NCI-H1105 (cell line): ENCODE measurements around the gene MCEMP1.
A peak's percentile ranks its signal among the peaks of the same experiment; 100 is the strongest.

Source experiments
- DNase-seq: peaks from one replicate; lab custom pipeline; 2025; lab: John Stamatoyannopoulos, UW

MCEMP1 gene, protein sequence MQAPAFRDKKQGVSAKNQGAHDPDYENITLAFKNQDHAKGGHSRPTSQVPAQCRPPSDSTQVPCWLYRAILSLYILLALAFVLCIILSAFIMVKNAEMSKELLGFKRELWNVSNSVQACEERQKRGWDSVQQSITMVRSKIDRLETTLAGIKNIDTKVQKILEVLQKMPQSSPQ

GRCh38 chr19:7676854-7677253 lies at the start of gene MCEMP1:
Gene MCEMP1, plus strand, starts transcription at chr19:7677090. Its CDS starts 31 bp downstream, at chr19:7677121.
- DNase-seq: no peak

DNA sequence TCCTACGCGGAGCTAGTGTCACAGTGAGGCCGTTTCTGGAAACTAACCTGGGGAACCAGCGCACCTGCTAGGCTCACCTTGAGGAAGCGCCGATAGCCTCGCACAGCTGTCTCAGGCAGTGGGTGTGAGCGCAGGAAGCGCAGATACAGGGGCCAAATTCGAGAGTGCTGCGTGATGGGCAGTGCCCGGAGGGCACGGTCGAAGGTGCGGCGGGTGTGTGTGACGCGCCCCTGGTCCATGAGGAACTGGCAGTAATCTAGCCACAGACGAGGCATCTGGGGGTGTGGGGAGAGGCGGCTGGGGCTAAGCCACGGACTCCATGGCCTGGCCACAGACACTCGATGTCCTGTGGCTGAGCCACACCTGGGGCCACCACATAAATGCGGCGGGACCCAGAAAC lies 49.7 kb upstream of the MCEMP1 start:
- DNase-seq: no peak

- no peak for DNase-seq
These were observed 48.1 kb upstream of the MCEMP1 start for GRCh38 chr19:7628589-7629311.

DNA sequence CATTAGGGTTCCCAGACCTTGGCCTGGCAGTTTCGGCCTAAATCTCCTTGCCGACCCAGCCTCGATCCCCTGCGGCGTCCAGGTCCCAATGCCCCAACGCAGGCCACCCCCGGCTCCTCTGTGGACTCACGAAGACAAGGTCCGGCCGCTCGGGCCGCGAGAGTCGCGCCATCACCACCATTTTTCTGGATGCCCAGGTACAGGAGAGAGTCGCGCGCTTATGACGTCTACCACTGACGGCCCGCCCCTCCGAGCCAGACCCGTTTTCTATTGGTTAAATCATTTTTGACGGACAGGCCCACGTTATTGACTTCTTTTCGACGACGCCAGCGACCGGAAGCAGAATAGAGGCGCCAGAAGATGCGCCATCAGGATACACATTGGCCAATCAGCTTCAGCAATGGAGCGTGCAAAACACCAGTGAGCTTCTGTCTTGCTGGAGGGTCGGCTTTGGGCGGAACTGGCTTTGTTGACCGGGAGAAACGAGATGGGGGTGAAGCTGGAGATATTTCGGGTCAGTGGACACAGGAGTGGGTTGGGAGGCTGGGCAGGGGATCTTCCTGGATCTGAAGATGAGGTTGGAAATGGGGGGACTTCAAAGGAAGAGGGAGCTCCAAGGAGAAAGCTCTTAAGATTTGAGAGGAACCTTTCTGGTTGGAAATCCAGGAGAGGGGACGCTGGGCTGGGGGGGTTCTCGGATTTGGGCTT lies 47.4 kb upstream of the MCEMP1 start, which contains the start of the genes PET100 and XAB2:
TSS of gene PET100 (plus strand) at position 447 of the 708 bp plus-strand sequence. CDS start at position 488, 41 bp downstream.
TSS of gene XAB2 (minus strand) at position 199 of the 708 bp plus-strand sequence. CDS start at position 181, 18 bp downstream.
- peak; percentile 97 for DNase-seq

GRCh38 chr19:7631577-7631976 lies 45.3 kb upstream of the MCEMP1 start:
- no peak for DNase-seq

DNA sequence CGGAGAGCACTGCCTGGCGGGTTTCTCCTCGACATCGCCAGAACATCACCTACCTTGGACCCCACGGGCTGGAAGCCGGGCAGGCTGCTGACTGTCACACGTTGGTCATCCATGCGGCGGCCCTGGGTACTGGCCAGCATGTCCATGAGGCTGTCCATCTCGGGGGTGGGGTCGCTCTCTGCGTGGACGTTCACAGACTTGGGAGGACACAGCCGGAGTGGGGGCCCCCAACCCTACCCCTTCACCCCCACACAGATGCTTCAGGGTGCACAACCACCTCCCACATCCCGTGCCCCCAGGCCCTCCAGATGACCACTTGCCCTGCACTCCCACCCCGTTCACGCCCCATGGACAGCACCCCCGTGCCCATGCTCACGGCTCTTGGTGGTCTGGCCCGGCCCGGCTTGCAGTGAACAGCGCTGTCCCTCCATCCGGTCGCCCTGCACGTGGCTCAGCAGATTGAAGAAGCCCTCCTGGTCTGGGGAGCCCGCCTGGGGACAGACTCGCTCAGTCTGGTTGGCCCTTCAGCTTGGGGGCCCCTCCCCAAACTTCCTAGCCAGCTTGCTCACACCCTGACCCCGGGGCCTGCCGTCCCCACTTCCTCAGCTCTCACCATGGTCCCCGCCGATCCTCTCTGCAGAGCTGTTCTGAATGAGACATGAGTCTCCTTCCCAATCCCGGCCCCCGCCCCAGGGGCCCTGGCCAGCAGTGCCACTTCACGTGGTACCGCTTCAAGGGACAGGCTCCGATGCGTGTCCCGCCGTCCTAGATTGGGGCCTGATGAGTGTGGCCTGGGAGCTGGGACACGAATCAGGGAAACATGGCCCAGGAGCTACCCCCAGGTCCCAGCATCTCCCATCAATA lies 44.3 kb upstream of the MCEMP1 start:
- no peak for DNase-seq

DNA sequence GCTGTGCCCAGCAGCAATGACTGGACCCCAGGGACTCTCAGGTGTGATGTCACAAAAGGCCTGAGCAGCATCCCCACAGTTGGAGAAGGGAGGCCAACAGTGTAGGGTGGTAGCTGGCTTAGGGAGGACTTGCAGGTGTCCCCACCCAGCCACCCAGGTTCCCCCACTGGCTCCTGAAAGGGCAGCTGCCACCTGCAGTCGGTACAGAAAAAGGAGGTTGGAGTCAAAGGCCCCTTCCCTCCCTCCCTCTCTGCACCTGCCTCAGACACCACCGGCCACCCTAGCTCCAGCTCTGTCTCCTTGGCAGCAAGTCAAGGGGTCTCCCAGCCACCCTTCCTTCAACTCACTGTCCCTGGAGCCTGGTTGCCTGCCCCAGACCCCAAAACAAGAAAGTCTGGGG lies 43.2 kb upstream of the MCEMP1 start, which contains the start of gene PCP2:
TSS of gene PCP2 (minus strand) at position 22 of the 400 bp plus-strand sequence. CDS start 262 bp downstream, outside the sequence.
- no peak for DNase-seq

GRCh38 chr19:7635670-7636069 lies 41.2 kb upstream of the MCEMP1 start:
- no peak for DNase-seq

GRCh38 chr19:7636317-7636690 lies 40.6 kb upstream of the MCEMP1 start:
- DNase-seq: no peak

DNA sequence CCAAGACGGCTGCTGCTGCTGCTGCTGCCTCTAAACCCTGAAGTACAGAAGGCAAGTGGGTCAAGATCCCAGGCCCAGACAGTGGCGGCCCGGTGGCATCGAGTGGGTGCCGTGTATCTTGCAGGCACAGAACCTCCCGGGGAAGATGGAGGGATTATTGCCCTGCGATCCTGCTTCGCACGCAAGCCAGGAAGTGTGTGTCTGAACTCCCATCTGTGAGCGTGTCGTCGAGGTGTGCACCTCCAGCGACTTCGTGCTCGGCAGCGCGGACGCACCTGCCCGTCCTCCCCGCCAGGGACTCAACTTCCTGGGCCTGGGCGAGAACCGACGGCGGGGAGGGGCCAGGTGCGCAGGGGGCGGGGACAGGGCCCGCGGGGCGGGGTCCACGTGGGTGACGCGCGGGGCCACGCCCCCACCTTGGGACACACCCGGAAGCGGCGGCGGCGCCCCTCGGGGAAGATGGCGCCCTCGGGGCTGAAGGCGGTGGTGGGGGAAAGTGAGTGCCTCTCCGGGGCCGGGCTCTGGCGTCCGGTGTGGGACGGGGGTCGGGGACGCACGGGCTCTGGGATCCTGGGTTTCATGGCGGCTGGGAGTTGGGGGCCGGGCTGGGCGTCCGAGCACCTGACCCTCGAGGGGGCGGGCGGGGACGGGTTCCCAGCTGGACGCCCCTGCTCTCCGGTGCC lies 40.1 kb upstream of the MCEMP1 start, which contains the start of gene STXBP2:
TSS of gene STXBP2 (plus strand) at position 420 of the 683 bp plus-strand sequence. CDS start at position 460, 40 bp downstream.
- DNase-seq: peak; percentile 79

GRCh38 chr19:7637374-7638256 lies 39.3 kb upstream of the MCEMP1 start:
- no peak for DNase-seq

GRCh38 chr19:7638802-7639465 lies 38.0 kb upstream of the MCEMP1 start:
- no peak for DNase-seq

- DNase-seq: no peak
These were observed 37.0 kb upstream of the MCEMP1 start for GRCh38 chr19:7639863-7640348.

DNA sequence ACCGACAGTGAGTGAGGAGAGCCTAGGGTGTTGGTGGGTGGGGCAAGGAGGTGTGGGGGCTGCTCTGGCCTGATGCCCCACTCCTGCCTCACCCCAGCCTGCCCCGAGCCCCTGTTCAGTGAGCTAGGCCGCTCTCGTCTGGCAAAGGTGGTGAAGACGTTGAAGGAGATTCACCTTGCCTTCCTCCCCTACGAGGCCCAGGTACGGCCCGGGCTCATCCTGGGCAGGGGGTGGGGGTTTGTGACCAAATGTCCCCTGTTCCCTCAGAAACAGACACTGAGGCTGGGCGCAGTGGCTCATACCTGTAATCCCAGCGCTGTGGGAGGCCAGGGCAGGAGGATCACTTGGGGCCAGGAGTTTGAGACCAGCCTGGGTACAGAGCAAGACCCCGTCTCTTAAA lies 36.1 kb upstream of the MCEMP1 start:
- DNase-seq: no peak

GRCh38 chr19:7641290-7642276 lies 35.3 kb upstream of the MCEMP1 start:
- DNase-seq: no peak

DNA sequence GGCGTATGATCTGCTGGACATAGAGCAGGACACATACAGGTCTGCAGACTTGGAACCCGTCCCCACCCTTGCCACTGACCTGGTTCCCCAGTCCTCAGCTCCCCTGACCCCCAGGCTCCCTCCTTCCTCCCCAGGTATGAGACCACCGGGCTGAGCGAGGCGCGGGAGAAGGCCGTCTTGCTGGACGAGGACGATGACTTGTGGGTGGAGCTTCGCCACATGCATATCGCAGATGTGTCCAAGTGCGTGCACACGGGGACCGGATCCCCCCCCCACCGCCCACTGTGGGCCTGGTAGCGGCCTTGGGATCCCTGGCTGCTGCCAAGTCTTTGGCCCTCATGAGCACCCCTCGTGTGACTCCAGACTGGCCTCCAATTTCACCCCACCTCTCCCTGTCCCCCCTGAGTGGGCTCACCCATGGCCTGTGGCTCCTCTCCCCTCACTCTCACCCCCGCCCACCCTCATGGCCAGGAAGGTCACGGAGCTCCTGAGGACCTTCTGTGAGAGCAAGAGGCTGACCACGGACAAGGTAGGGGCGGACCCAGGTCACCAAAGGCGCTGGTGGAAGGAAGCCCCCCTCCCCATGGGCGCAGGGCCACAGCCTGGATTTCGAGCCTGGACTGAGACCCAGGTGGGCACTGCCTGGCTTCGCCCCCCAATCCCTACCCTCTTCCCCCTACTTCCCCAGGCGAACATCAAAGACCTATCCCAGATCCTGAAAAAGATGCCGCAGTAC lies 34.4 kb upstream of the MCEMP1 start:
- DNase-seq: no peak

- no peak for DNase-seq
These were observed 33.9 kb upstream of the MCEMP1 start for GRCh38 chr19:7643031-7643415.
